Gastroesophageal sphincter (tissue), 3 donors: ENCODE results near the gene OSBPL1A.

Source experiments
- POLR2A ChIP-seq, 2 donors: fragments of 450-650 bp; IDR thresholded peaks; one replicate each; pipeline ENCODE4 v1.6.1; 2017; ENCODE audit warnings: antibody characterized with exemption in 2 of 2, mild to moderate bottlenecking in 2 of 2, moderate library complexity in 1 of 2
- POLR2AphosphoS5 ChIP-seq: sonication (generic); formaldehyde crosslinking; IDR thresholded peaks from one replicate; pipeline ENCODE4 v1.6.1; 2017; ENCODE audit warnings: antibody characterized with exemption
- TF ChIP-seq, protein P1 (sequence below), 4 experiments: fragments of 200-600 bp in 2 of 4; fragments of 450-650 bp in 2 of 4; sonication (generic) in 1 of 4; IDR thresholded peaks; one replicate each; pipeline ENCODE4 v1.5.1; 2017 to 2019; ENCODE audit warnings: antibody characterized with exemption in 4 of 4, mild to moderate bottlenecking in 2 of 4, moderate library complexity in 2 of 4

DNA sequence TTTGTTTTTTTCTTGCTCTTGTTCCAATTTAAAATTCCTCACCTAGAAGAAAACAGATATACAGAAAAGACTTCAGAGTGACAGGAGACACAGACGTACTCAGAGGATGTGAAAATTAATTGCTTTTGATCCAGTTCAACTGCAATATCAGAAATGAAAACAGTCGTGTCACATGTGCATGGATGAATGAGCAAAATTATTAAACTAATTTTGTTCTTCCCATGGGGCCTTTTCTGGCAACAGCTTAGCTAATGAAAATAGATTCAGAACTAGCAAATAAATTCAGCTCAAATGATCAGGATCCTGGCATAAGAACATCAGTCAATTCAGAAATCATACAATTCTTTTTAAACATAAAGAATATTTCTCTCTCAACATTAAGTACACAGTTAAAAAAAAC, 158.3 kb downstream of the OSBPL1A start:
- TF ChIP-seq, protein P1, sequence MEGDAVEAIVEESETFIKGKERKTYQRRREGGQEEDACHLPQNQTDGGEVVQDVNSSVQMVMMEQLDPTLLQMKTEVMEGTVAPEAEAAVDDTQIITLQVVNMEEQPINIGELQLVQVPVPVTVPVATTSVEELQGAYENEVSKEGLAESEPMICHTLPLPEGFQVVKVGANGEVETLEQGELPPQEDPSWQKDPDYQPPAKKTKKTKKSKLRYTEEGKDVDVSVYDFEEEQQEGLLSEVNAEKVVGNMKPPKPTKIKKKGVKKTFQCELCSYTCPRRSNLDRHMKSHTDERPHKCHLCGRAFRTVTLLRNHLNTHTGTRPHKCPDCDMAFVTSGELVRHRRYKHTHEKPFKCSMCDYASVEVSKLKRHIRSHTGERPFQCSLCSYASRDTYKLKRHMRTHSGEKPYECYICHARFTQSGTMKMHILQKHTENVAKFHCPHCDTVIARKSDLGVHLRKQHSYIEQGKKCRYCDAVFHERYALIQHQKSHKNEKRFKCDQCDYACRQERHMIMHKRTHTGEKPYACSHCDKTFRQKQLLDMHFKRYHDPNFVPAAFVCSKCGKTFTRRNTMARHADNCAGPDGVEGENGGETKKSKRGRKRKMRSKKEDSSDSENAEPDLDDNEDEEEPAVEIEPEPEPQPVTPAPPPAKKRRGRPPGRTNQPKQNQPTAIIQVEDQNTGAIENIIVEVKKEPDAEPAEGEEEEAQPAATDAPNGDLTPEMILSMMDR (IDR thresholded peaks at IDR 0.05): no peak
- TF ChIP-seq POLR2AphosphoS5: no peak
- no peak for TF ChIP-seq POLR2A (IDR thresholded peaks at IDR 0.05)
